Calu3 (cell line): ENCODE data around the gene RHOH. TPM values are rescaled to one million over a fixed set of nuclear protein-coding genes. Genes with fewer than 3 reads are reported as not detected.
"Not testable (repeated sequence)": the region's sequence is repeated elsewhere in the genome, so short reads cannot be mapped to it uniquely, and the experiment has no call there.

Experiments used
- BruUV-seq: library from RNA; stranded (reverse); fragments of 400-500 nt; replicated peaks from 2 replicates; lab custom pipeline; 2021; lab: Mats Ljungman, UMichigan
- CTCF ChIA-PET: fragments of 300-600 bp; sonication (Branson Sonifier 250); formaldehyde crosslinking; loops from one replicate; lab custom pipeline; 2022; ENCODE audit warnings: antibody characterized with exemption; lab: Charles Lee
- DNase-seq: peaks from one replicate; pipeline ENCODE4 v3.0.0; 2022
- H3K27ac Mint-ChIP-seq: one replicate; pipeline ENCODE4 v1.8.0; 2022; ENCODE audit warnings: mixed read lengths; ENCODE audit not compliant: unreplicated experiment
- H3K27me3 Mint-ChIP-seq: one replicate; pipeline ENCODE4 v1.8.0; 2022; ENCODE audit warnings: mixed read lengths; ENCODE audit not compliant: unreplicated experiment
- H3K36me3 Mint-ChIP-seq: one replicate; pipeline ENCODE4 v1.8.0; 2022; ENCODE audit warnings: mild to moderate bottlenecking, moderate library complexity, mixed read lengths; ENCODE audit not compliant: insufficient read depth, unreplicated experiment
- H3K4me1 Mint-ChIP-seq: one replicate; pipeline ENCODE4 v1.8.0; 2022; ENCODE audit warnings: mild to moderate bottlenecking, low read depth, mixed read lengths; ENCODE audit not compliant: unreplicated experiment
- H3K4me3 Mint-ChIP-seq: one replicate; pipeline ENCODE4 v1.8.0; 2022; ENCODE audit warnings: mild to moderate bottlenecking, low read depth, moderate library complexity, mixed read lengths; ENCODE audit not compliant: unreplicated experiment
- H3K9me3 Mint-ChIP-seq: one replicate; pipeline ENCODE4 v1.8.0; 2022; ENCODE audit warnings: low read depth, mixed read lengths; ENCODE audit not compliant: unreplicated experiment
- intact Hi-C: fragments of 100-400 bp; cut with micrococcal nuclease; formaldehyde crosslinking; loops from one replicate; pipeline ENCODE4 v1.10.0; 2022; ENCODE audit not compliant: unreplicated experiment
- total RNA-seq: library from RNA; stranded (reverse); gene quantifications from 2 replicates; pipeline ENCODE4 v1.2.3, GENCODE V29; 2022
- TF ChIP-seq, protein P1 (sequence below): fragments of 200-600 bp; IDR thresholded peaks from one replicate; pipeline ENCODE4 v1.8.0; 2022; ENCODE audit warnings: antibody characterized with exemption; ENCODE audit not compliant: unreplicated experiment

The RHOH gene
- total RNA-seq, 1 experiment from 2014 or later: not detected

DNA sequence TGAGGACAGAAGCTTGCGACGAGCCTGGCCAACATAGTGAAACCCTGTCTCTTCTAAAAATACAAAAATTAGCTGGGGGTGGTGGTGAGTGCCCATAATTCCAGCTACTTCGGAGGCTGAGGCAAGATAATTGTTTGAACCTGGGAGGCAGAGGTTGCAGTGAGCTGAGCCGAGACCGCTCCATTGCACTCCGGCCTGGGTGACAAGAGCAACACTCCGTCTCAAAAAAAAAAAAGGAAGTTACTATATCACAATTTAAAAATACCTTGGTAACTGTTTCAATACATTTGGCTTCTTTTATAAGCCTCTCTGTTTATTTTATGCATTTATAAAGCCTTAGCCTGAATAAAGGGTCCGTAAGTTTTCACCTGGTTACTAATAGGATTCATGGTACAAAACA lies 91.7 kb downstream of the RHOH start:
- H3K4me1 Mint-ChIP-seq: peaks cover 9% of the 10 kb centered on the region
- CTCF ChIA-PET: interaction anchor here (0.6 to 0.9 kb wide), 2 partner anchors 13 to 290 kb away, joined by 3 to 5 read pairs; no protein-coding TSS in a partner anchor
- DNase-seq: no peak
- no TSS peak for BruUV-seq
- H3K27ac Mint-ChIP-seq: no peak overlapping the region
- no peaks in the 10 kb centered on the region for H3K36me3 Mint-ChIP-seq
- TF ChIP-seq, protein P1, sequence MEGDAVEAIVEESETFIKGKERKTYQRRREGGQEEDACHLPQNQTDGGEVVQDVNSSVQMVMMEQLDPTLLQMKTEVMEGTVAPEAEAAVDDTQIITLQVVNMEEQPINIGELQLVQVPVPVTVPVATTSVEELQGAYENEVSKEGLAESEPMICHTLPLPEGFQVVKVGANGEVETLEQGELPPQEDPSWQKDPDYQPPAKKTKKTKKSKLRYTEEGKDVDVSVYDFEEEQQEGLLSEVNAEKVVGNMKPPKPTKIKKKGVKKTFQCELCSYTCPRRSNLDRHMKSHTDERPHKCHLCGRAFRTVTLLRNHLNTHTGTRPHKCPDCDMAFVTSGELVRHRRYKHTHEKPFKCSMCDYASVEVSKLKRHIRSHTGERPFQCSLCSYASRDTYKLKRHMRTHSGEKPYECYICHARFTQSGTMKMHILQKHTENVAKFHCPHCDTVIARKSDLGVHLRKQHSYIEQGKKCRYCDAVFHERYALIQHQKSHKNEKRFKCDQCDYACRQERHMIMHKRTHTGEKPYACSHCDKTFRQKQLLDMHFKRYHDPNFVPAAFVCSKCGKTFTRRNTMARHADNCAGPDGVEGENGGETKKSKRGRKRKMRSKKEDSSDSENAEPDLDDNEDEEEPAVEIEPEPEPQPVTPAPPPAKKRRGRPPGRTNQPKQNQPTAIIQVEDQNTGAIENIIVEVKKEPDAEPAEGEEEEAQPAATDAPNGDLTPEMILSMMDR: no peak
- H3K4me3 Mint-ChIP-seq: no peak overlapping the region
- no peaks in the 10 kb centered on the region for H3K27me3 Mint-ChIP-seq
- intact Hi-C loops: no loop called here
- no peaks in the 10 kb centered on the region for H3K9me3 Mint-ChIP-seq

DNA sequence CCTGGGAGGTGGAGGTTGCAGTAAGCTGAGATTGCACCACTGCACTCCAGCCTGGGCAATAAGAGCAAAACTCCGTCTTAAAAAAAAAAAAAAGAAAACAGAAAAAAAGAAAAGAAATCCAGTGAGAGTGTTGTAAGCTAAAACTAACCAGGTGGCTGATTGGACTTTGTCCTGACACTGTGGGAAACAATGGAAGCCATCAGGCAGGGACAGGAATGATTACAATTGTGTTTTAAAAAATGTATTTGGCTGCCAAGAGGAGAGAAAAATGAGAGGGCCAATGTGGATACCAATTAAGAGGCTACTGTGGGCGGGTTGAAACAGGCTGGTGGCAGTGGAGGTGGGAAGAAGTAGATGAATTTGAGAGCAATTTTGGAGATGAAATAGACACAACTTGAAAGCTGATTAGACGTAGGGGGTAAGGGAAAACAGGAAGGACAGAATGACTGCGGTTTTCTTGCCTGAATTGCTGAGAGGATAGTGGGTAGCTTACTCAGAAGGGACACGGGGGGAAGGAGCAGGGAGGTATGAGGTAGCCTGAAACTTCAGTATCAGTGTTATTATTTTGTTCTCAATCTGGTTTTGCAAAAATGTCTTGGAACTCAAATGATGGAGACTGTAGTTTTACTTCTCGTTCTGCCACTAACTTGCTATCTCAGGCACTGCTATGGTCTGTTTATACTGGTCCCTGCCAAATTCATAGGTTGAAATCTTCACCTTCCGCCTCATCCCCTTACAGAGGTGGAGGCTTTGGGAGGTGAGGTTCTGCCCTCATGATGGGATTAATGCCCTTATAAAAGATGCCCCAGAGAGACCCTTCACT lies 92.7 kb downstream of the RHOH start:
- Mint-ChIP-seq H3K4me1 (peaks cover 9% of the 10 kb centered on the region), H3K36me3 (no peaks in the 10 kb centered on the region), H3K9me3 (no peaks in the 10 kb centered on the region), H3K27me3 (no peaks in the 10 kb centered on the region), H3K27ac (no peak overlapping the region), H3K4me3 (no peak overlapping the region)
- CTCF ChIA-PET: interaction anchor here (0.9 kb wide), 2 partner anchors 14 to 20 kb away, joined by 3 to 5 read pairs; no protein-coding TSS in a partner anchor
- TF ChIP-seq, protein P1: no peak
- BruUV-seq: no TSS peak
- DNase-seq: no peak
- intact Hi-C loops: no loop called here

DNA sequence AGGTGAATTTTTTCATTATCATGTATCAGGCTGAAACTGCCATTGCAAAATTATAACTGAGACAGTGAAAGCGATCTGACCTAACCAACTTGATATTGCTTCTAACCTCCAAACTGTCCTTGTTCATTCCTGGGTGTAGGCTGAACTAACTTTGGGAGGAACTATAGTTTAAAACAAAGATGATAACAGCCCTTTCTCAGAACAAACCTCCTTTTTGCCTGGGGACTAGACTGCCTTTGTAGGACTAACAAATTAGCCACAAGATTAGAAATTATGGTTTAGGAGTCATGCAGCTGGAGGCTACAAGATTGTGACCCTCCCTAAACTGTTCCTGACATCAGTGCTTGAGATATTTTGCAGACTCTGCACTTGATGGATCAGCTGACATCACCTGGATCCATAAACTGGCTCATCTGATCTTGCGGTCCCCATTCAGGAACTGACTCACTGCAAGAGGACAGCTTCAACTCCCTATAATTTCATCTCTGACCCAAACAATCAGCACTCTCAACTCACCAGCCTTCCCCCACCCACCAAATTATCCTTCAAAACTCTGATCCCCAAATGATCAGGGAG lies 93.9 kb downstream of the RHOH start:
- intact Hi-C loops, DNase-seq, H3K36me3 Mint-ChIP-seq, H3K4me3 Mint-ChIP-seq, H3K27me3 Mint-ChIP-seq, H3K4me1 Mint-ChIP-seq, BruUV-seq, H3K27ac Mint-ChIP-seq, H3K9me3 Mint-ChIP-seq: not testable (repeated sequence)
- CTCF ChIA-PET: interaction anchor here (0.9 kb wide), 1 partner anchor 19 kb away, joined by 3 read pairs; no protein-coding TSS in a partner anchor

DNA sequence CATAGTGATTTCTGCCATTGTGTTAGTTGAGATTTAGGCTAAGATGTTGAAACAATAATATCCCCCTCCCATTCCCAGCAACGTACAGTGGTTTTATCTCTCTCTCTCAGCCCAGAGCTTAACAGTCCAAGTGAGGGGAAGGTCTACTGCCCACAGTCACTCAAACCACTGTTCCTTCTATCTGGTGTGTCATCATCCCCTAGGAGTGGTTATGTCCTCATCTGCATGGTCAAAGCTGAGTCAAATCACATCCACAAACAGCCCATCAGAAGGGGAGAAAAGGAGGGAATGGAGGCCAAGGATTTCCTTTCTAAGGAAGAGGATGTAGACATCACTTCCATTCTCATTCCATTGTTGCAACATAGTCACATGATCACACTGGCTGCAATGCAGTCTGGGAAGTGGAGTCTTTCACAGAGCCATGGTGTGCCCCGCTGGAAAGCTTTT lies 95.5 kb downstream of the RHOH start:
- intact Hi-C loops: no loop called here
- no TSS peak for BruUV-seq
- no peak overlapping the region for H3K4me3 Mint-ChIP-seq
- TF ChIP-seq, protein P1: no peak
- no peaks in the 10 kb centered on the region for H3K9me3 Mint-ChIP-seq
- no peaks in the 10 kb centered on the region for H3K36me3 Mint-ChIP-seq
- H3K4me1 Mint-ChIP-seq: peaks cover 9% of the 10 kb centered on the region
- no peak overlapping the region for H3K27ac Mint-ChIP-seq
- no peak for DNase-seq
- CTCF ChIA-PET: interaction anchor here (0.9 kb wide), 1 partner anchor 14 kb away, joined by 3 read pairs; no protein-coding TSS in a partner anchor
- no peaks in the 10 kb centered on the region for H3K27me3 Mint-ChIP-seq
